ENCODE measurements around the gene KRT78.

KRT78 gene

GRCh38 chr12:52837781-52838608 lies 10.8 kb downstream of the KRT78 start:
- no peak for DNase-seq

GRCh38 chr12:52837413-52837741 lies 11.4 kb downstream of the KRT78 start:
- no peak for DNase-seq

GRCh38 chr12:52836491-52837412 lies 12.0 kb downstream of the KRT78 start:
- no peak for DNase-seq

DNA sequence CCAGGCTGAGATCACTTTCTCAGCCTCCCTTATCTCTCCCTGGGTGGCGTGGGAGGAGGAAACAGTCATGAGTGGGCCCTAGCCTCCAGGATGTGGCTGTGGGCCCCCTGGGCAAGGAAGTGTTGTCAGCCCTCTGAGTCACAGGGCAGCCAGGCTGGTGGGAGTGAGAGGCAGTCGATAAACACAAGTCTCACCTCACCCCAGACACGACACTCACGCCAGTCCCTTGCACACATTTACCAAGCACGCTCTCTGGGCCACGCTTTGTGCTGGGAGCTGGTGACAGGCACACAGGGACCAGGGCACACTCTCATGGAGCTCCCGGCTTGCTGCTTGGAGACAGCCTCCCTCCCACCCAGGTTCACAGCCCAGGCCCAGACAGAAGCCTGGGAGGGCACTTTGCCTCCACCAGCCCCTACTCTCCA lies 12.7 kb downstream of the KRT78 start:
- peak; percentile 24 to 40 for DNase-seq

- DNase-seq = no peak
Observed at GRCh38 chr12:52835271-52836041, 13.3 kb downstream of the KRT78 start.

- DNase-seq = no peak
Observed at GRCh38 chr12:52834727-52835001, 14.1 kb downstream of the KRT78 start.

GRCh38 chr12:52833922-52834726 lies 14.7 kb downstream of the KRT78 start, which contains the start of gene KRT79:
KRT79 (minus strand) TSS chr12:52834311; CDS start chr12:52834260, 51 bp downstream.
- no peak for DNase-seq

GRCh38 chr12:52832985-52833905 lies 15.5 kb downstream of the KRT78 start:
- no peak for DNase-seq

DNA sequence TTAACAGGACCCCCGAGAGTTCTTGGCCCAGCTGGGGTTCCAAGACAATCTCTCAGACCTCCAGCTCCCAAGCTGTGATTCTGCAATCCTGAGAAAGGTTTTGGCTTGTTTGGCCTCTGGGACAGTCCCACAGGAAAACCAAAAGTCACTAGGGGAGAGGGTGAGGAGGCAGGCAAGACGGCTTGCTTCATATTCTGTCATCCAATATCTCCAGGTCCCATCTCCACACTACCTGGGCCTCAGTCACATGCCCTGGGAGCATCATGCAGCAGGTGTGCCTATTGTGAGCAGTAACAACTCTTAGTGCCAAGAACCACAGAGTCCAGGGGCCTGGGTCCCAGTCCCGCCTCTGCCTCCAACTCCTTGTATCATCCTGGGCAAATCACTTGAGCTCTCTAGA lies 16.3 kb downstream of the KRT78 start:
- no peak for DNase-seq

- DNase-seq = no peak
Observed at GRCh38 chr12:52831251-52831650, 17.5 kb downstream of the KRT78 start.

DNA sequence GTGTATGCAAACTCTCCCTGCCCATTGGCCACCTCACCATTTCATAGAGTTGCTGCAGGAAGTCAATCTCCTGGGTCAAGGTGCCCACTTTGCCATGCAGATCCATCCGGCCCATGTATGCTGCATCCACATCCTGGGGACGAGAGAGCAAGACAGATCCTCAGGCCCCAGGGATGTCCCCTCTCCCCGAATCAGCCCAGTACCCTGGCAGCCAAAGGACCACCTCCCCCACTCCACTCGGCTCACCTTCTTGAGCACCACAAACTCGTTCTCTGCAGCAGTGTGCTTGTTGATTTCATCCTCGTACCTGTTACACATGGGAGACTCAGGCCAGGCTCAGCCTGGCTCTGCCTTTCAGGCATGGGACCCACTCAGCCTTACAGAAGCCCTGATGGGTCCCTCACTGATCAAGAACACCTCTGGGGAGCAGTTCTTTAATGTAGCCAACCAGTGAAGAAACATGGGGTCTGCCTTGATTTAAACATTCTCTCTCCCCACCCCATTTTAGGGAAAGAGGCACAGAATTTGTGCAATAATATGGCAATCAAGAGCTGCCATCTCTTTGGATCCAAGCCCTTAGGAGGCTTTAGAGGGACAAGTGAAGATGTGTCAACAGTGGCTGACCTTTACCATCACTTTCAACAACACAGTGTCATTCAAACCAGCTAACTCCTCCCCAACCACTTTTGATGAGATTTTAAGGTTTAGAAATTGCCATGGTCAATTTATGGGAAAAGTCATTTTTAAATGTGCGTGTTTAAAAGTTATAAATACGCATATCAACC lies 18.6 kb downstream of the KRT78 start:
- no peak for DNase-seq

DNA sequence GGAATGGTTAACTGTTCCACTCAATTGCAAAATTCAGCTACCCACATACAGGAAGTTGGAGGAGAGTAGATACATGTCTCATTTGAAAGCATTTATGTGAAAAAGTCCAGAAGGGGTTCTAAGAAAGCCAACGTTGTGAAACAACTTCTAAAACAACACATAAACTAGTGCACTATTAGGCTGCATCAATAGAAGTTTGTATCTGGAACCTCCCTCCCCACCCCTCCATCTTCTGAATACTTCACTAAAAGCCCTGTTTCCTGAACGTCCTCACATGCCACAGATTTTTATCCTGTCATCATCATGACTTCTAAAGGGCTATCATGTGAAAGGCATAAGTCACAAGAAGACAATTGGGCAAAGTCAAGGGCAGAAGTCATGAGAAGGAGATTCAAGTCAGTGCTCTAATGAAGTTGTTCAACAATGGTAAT lies 20.2 kb downstream of the KRT78 start:
- DNase-seq = no peak

DNA sequence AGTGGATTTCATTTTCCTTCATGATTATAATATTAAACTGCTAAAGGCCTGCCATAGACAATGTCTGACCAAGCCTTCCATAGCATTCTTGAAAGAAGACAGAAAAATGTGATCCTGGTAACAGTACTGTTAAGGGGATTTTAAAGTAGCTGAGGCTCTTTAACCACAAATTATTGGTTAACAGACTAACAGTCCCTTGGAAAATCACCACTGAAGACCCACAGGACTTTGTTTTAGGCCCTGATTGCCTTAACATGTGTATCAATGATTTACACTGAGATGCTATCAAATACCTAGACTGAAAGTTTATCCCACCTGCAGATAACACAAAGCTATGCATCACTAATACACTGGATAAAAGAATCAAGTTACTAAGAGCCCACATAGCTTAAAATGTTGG lies 20.6 kb downstream of the KRT78 start:
- no peak for DNase-seq

GRCh38 chr12:52827499-52828090 lies 21.2 kb downstream of the KRT78 start:
- DNase-seq = no peak

- no peak for DNase-seq
Observed at GRCh38 chr12:52826611-52827498, 21.9 kb downstream of the KRT78 start.

GRCh38 chr12:52825961-52826360 lies 22.8 kb downstream of the KRT78 start:
- DNase-seq = no peak

DNA sequence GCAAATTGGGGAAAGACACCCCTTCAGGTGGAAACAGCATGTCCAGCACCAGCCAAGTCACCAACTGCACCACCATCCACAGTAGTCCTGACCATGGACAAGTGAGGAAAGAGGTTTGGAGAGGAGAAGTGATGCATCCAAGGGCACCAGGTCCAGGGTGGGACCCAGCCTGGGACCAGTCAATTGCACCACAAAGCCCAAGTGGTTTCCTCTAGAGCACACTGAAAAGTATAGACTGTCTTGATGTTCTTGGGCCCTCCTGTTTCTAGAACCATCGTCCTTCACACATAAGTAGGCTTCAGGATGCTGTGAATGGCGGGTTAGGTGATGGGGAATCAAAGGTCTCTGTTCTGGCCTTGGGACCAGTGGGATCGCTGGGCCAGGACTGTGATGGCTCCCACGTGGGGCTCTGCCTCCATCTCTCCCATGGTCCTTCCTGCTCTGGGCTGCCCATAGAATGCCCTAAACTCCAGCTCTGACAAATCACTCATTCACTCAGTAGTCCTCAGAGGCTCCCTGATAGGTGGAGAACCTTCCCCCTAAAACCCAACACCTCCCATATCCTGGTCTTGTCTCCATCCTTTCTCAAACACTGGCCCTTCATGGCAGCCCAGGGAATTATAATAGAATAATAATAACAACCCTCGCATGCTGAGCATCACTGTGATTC lies 23.9 kb downstream of the KRT78 start:
- no peak for DNase-seq

DNA sequence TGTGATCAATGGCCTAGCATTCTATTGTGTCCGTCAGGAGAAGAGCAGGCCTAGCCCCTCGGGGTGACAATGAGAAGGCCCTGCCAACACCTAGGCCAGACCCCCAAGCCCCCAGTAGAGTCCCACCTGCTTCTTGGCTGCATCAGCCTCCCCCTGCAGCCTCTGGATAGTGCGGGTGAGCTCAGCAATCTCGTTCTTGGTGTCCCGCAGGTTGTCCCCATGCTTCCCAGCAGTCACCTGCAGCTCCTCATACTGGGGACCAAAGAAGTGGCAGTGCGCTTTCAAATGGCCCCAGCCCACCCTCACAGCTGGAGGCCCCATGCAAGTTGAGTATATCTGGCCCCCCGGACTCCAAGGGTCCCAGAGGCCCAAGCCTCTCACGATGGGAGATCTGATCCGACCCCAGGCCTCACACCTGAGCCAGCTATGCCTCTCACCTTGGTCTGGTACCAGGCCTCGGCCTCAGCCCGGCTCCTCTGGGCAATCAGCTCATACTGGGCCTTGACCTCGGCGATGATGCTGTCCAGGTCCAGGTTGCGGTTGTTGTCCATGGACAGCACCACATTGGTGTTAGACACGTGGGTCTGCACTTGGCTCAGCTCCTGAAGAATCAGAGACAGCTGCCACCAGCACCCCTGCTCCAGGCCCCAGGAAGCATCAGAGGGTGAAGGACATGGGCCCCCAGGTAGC lies 24.9 kb downstream of the KRT78 start:
- DNase-seq = no peak
